GM12878 (cell line): Measurements from ENCODE around the gene TRNT1. TPM values are rescaled to one million over a fixed set of nuclear protein-coding genes. Genes with fewer than 3 reads are reported as not detected.

Source experiments
- HCFC1 ChIP-seq: fragments of 150-350 bp; IDR thresholded peaks from 2 replicates; pipeline ENCODE4 v1.6.1; 2014; ENCODE audit warnings: low read length
- HDGF ChIP-seq: fragments of 450-650 bp; IDR thresholded peaks from 2 replicates; pipeline ENCODE4 v1.6.1; 2016; ENCODE audit warnings: antibody characterized with exemption
- MEF2B ChIP-seq: fragments of 450-650 bp; IDR thresholded peaks from 2 replicates; pipeline ENCODE4 v1.6.1; 2018; ENCODE audit warnings: mild to moderate bottlenecking, moderate library complexity; ENCODE audit not compliant: partially characterized antibody, poor library complexity, severe bottlenecking
- SMARCA5 ChIP-seq: fragments of 450-650 bp; IDR thresholded peaks from 2 replicates; pipeline ENCODE4 v1.6.1; 2017; ENCODE audit warnings: mild to moderate bottlenecking
- SREBF1 ChIP-seq: IDR thresholded peaks from 2 replicates; pipeline ENCODE4 v1.6.1; 2012; ENCODE audit warnings: mild to moderate bottlenecking, low read length
- ZBTB40 ChIP-seq: fragments of 450-650 bp; IDR thresholded peaks from 2 replicates; pipeline ENCODE4 v1.6.1; 2016; ENCODE audit warnings: mild to moderate bottlenecking, moderate library complexity, borderline replicate concordance
- ZNF622 ChIP-seq: fragments of 450-650 bp; IDR thresholded peaks from 2 replicates; pipeline ENCODE4 v1.6.1; 2017; ENCODE audit warnings: mild to moderate bottlenecking, inconsistent platforms
- polyA plus RNA-seq, 11 experiments: library from polyadenylated mRNA; depleted of rRNA in 4 of 11; unstranded in 6 of 11; stranded (reverse) in 5 of 11; fragments of >200 nt; fragmentation: Nextera tagmentation in 4 of 11; fragmentation: Illumina TruSeq in 1 of 11; extraction: Ambion mirVana in 4 of 11; extraction: Trizol in 1 of 11; gene quantifications; 1 replicate in 1 of 11; 2 replicates in 10 of 11; pipeline versions ENCODE4 v1.2.1 to v1.2.3, GENCODE V29; 2011 to 2016; ENCODE audit warnings: inconsistent platforms in 2 of 11, missing spikeins in 2 of 11, low read depth in 1 of 11
- total RNA-seq, 4 experiments: library from RNA; depleted of rRNA in 3 of 4; stranded (reverse); fragments of >200 nt in 3 of 4; fragmentation: Illumina TruSeq in 1 of 4; extraction: Trizol in 1 of 4; gene quantifications; 2 replicates each; pipeline versions ENCODE4 v1.2.1 to v1.2.3, GENCODE V29; 2013 to 2021
- TF ChIP-seq, protein P1 (sequence below): fragments of 450-650 bp; IDR thresholded peaks from 2 replicates; pipeline ENCODE4 v1.6.1; 2017; ENCODE audit warnings: mild to moderate bottlenecking

The TRNT1 gene
- total and polyA plus RNA-seq, 10 of the 15 experiments (the other 5 are each of a cell fraction or from before 2014, with no cell fraction given) = 28.6 to 54.9 (median 36.6) TPM

- TF ChIP-seq, protein P1, sequence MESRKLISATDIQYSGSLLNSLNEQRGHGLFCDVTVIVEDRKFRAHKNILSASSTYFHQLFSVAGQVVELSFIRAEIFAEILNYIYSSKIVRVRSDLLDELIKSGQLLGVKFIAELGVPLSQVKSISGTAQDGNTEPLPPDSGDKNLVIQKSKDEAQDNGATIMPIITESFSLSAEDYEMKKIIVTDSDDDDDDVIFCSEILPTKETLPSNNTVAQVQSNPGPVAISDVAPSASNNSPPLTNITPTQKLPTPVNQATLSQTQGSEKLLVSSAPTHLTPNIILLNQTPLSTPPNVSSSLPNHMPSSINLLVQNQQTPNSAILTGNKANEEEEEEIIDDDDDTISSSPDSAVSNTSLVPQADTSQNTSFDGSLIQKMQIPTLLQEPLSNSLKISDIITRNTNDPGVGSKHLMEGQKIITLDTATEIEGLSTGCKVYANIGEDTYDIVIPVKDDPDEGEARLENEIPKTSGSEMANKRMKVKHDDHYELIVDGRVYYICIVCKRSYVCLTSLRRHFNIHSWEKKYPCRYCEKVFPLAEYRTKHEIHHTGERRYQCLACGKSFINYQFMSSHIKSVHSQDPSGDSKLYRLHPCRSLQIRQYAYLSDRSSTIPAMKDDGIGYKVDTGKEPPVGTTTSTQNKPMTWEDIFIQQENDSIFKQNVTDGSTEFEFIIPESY = no peak
- no peak for TF ChIP-seq SMARCA5
- no peak for TF ChIP-seq ZBTB40
- TF ChIP-seq SREBF1 = no peak
- no peak for TF ChIP-seq ZNF622
- TF ChIP-seq MEF2B = no peak
- TF ChIP-seq HCFC1 = no peak
- TF ChIP-seq HDGF = no peak
Observed at GRCh38 chr3:3081381-3082233, 45.1 kb upstream of the TRNT1 start (continued).
